Forelimb muscle (tissue), 1 donor: ENCODE results near the gene LIMK1. TPM values are rescaled to one million over a fixed set of nuclear protein-coding genes. Genes with fewer than 3 reads are reported as not detected.

Source experiments
- polyA plus RNA-seq: library from polyadenylated mRNA; unstranded; fragments of 120-200 nt; gene quantifications from one replicate; pipeline ENCODE4 v1.2.1, GENCODE V29; 2013; ENCODE audit not compliant: insufficient read length

LIMK1 gene
- polyA plus RNA-seq, 1 donor = 13.9 TPM

Other genes with a start within 250 kb of the LIMK1 start
- gene METTL27, start 241.3 kb upstream of the LIMK1 start, polyA plus RNA-seq = 1.9 TPM
- gene TMEM270, start 222.6 kb upstream of the LIMK1 start, polyA plus RNA-seq = not detected
- gene ELN, start 55.6 kb upstream of the LIMK1 start, polyA plus RNA-seq = 91.6 TPM
- gene EIF4H, start 90.6 kb downstream of the LIMK1 start, polyA plus RNA-seq = 208 TPM
- gene LAT2, start 126.2 kb downstream of the LIMK1 start, polyA plus RNA-seq = 4.3 TPM
- gene RFC2, start 170.6 kb downstream of the LIMK1 start, polyA plus RNA-seq = 38.1 TPM
- 18.5 TPM for gene CLIP2, start 205.6 kb downstream of the LIMK1 start, polyA plus RNA-seq